GM06990 (cell line): ENCODE data around the gene ADAMTS12.

Source experiments
- DNase-seq: peaks from one replicate; pipeline ENCODE4 v3.0.0-alpha.2; 2011; ENCODE audit not compliant: insufficient read length; ENCODE audit errors: extremely low read depth
- H3K27me3 ChIP-seq: replicated peaks from 2 replicates; pipeline ENCODE4 v1.6.0; 2011; ENCODE audit warnings: low read length; ENCODE audit not compliant: control insufficient read depth, insufficient read depth
- H3K36me3 ChIP-seq: 2 replicates; pipeline ENCODE4 v1.5.1; 2011; ENCODE audit warnings: low read length; ENCODE audit not compliant: control insufficient read depth, insufficient read depth
- H3K4me3 ChIP-seq: replicated peaks from 2 replicates; pipeline ENCODE4 v1.5.1; 2011; ENCODE audit warnings: low read depth, mild to moderate bottlenecking, control low read depth, low read length
- CTCF ChIP-seq: IDR thresholded peaks from 2 replicates; pipeline ENCODE4 v1.5.1; 2011; ENCODE audit warnings: low read length, control low read depth, mild to moderate bottlenecking, inconsistent platforms; ENCODE audit not compliant: insufficient read depth, poor library complexity, severe bottlenecking

Gene ADAMTS12

GRCh38 chr5:33894566-33894965 is 2.8 kb upstream of the ADAMTS12 start:
- Histone ChIP-seq H3K4me3 (no peak overlapping the region), H3K36me3 (no peaks in the 10 kb centered on the region), H3K27me3 (no peaks in the 10 kb centered on the region)
- no peak for TF ChIP-seq CTCF
- DNase-seq = no peak

- no peak for DNase-seq
- Histone ChIP-seq H3K4me3 (no peak overlapping the region), H3K27me3 (no peaks in the 10 kb centered on the region), H3K36me3 (no peaks in the 10 kb centered on the region)
- no peak for TF ChIP-seq CTCF
These were observed 889 bp upstream of the ADAMTS12 start for GRCh38 chr5:33892620-33893137.

- peak overlapping the region; percentile 71 for H3K4me3 ChIP-seq
- H3K36me3 ChIP-seq = no peaks in the 10 kb centered on the region
- H3K27me3 ChIP-seq = no peaks in the 10 kb centered on the region
- TF ChIP-seq CTCF = no peak
- DNase-seq = peak; percentile 10
These were observed 373 bp downstream of the ADAMTS12 start for GRCh38 chr5:33891446-33891787.

- Histone ChIP-seq H3K4me3 (peak overlapping the region; percentile 71), H3K27me3 (no peaks in the 10 kb centered on the region), H3K36me3 (no peaks in the 10 kb centered on the region; the same call in 1 of the 2 replicates)
- no peak for TF ChIP-seq CTCF
- DNase-seq = peak; percentile 39
These were observed 1.4 kb downstream of the ADAMTS12 start for GRCh38 chr5:33890131-33891032.

- no peak overlapping the region for H3K4me3 ChIP-seq
- no peak for DNase-seq
- peaks cover 1% of the 10 kb centered on the region; the same call in 1 of the 2 replicates for H3K36me3 ChIP-seq
- no peak for TF ChIP-seq CTCF
- no peaks in the 10 kb centered on the region for H3K27me3 ChIP-seq
These were observed 3.2 kb downstream of the ADAMTS12 start for GRCh38 chr5:33888587-33888986.
